Panc1 (cell line): ENCODE results near the gene JPH3. TPM values are rescaled to one million over a fixed set of nuclear protein-coding genes. Genes with fewer than 3 reads are reported as not detected.

Experiments
- ATAC-seq: fragments of 200-7000 bp; cut with Tn5 transposase; 2 replicates; pipeline ENCODE4 v1.9.1; 2020; ENCODE audit warnings: mild to moderate bottlenecking, moderate library complexity
- BruUV-seq: library from RNA; stranded (reverse); fragments of 400-500 nt; replicated peaks from 2 replicates; lab custom pipeline; 2021; lab: Mats Ljungman, UMichigan
- CTCF ChIA-PET: fragments of 300-600 bp; sonication (Branson Sonifier 250); formaldehyde crosslinking; loops from one replicate; lab custom pipeline; 2022; ENCODE audit warnings: antibody characterized with exemption; lab: Charles Lee
- POLR2A ChIA-PET: fragments of 300-600 bp; sonication (Branson Sonifier 250); formaldehyde crosslinking; loops from one replicate; lab custom pipeline; 2022; ENCODE audit warnings: antibody characterized with exemption; lab: Charles Lee
- DNase-seq: peaks from one replicate; pipeline ENCODE4 v3.0.0-alpha.2; 2010; ENCODE audit warnings: low read depth, low spot score
- H3K27ac ChIP-seq: 2 replicates; pipeline ENCODE4 v1.5.1; 2011; ENCODE audit warnings: mild to moderate bottlenecking, low read length, inconsistent platforms
- H3K27me3 ChIP-seq: fragments of 200-500 bp; sonication (Bioruptor generic); 2 replicates; pipeline ENCODE4 v1.6.0; 2014; ENCODE audit warnings: low read length, inconsistent platforms; ENCODE audit not compliant: control insufficient read depth, insufficient read depth
- H3K36me3 ChIP-seq: fragments of 200-500 bp; sonication (Bioruptor generic); 2 replicates; pipeline ENCODE4 v1.5.1; 2014; ENCODE audit warnings: inconsistent platforms, mild to moderate bottlenecking, low read length, moderate library complexity; ENCODE audit not compliant: control insufficient read depth, insufficient read depth
- H3K4me1 ChIP-seq: 2 replicates; pipeline ENCODE4 v1.5.1; 2011; ENCODE audit warnings: inconsistent platforms, mild to moderate bottlenecking, low read length, moderate library complexity; ENCODE audit not compliant: control insufficient read depth, insufficient read depth
- H3K4me3 ChIP-seq, 2 experiments: 2 replicates each; pipeline ENCODE4 v1.5.1; 2011 to 2012; ENCODE audit warnings: low read depth in 2 of 2, low read length in 2 of 2, mild to moderate bottlenecking in 2 of 2, inconsistent platforms in 1 of 2, moderate library complexity in 1 of 2
- H3K9me3 ChIP-seq: fragments of 200-500 bp; sonication (Bioruptor generic); 2 replicates; pipeline ENCODE4 v1.5.1; 2014; ENCODE audit warnings: low read depth, mild to moderate bottlenecking, inconsistent platforms, low read length, moderate library complexity; ENCODE audit not compliant: control insufficient read depth, insufficient read depth
- POLR2AphosphoS5 ChIP-seq: IDR thresholded peaks from 2 replicates; pipeline ENCODE4 v1.6.1; 2012; ENCODE audit warnings: mild to moderate bottlenecking, low read depth, low read length, moderate library complexity
- REST ChIP-seq, 2 experiments: IDR thresholded peaks; 2 replicates each; pipeline ENCODE4 v1.6.1; 2011 to 2012; ENCODE audit warnings: low read depth in 2 of 2, control low read depth in 1 of 2, low read length in 1 of 2, mild to moderate bottlenecking in 1 of 2, moderate library complexity in 1 of 2; ENCODE audit not compliant: insufficient read depth in 1 of 2
- SIN3A ChIP-seq: IDR thresholded peaks from 2 replicates; pipeline ENCODE4 v1.6.1; 2012; ENCODE audit warnings: low read depth, mild to moderate bottlenecking, low read length, moderate library complexity, borderline replicate concordance; ENCODE audit not compliant: insufficient read depth
- TCF7L2 ChIP-seq: IDR thresholded peaks from 2 replicates; pipeline ENCODE4 v1.6.1; 2011; ENCODE audit warnings: mild to moderate bottlenecking, low read depth, low read length, inconsistent platforms
- in situ Hi-C: cut with HindIII; loops from 2 replicates; pipeline ENCODE4 v1.10.0; 2016; ENCODE audit warnings: low sequenced_read_pairs, low pct_unique_long_range_greater_than_20kb
- intact Hi-C: fragments of 100-400 bp; cut with micrococcal nuclease; formaldehyde crosslinking; loops from one replicate; pipeline ENCODE4 v1.10.0; 2022; ENCODE audit not compliant: unreplicated experiment
- total RNA-seq: library from RNA; stranded (reverse); gene quantifications from one replicate; pipeline ENCODE4 v1.2.1, GENCODE V29; 2021; ENCODE audit not compliant: unreplicated experiment
- TF ChIP-seq, protein P1 (sequence below): fragments of 450-650 bp; IDR thresholded peaks from 2 replicates; pipeline ENCODE4 v1.5.1; 2017; ENCODE audit warnings: mild to moderate bottlenecking

Gene JPH3
- total RNA-seq, 1 experiment from 2014 or later: 1.2 TPM

DNA sequence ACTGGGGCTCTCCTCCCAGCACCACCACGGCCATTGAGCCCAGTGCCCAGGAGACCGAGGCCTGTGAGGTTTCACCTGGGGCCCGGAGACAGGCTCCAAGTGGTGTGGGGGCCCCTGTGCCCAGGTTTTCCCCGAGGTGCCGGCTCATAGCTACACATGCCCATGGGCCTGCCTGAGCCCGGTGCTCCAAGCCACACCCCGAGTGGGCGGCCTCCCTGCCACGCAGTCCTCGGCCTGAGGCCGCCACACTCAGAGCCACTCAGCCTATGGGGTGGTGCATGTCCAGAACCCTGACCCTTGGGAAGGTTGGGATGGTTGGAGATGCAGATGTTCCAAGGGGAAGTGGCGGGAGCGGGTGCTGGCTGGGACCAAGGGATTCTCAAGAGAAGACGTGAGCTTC, 24.1 kb downstream of the JPH3 start:
- CTCF ChIA-PET: no interaction called here

DNA sequence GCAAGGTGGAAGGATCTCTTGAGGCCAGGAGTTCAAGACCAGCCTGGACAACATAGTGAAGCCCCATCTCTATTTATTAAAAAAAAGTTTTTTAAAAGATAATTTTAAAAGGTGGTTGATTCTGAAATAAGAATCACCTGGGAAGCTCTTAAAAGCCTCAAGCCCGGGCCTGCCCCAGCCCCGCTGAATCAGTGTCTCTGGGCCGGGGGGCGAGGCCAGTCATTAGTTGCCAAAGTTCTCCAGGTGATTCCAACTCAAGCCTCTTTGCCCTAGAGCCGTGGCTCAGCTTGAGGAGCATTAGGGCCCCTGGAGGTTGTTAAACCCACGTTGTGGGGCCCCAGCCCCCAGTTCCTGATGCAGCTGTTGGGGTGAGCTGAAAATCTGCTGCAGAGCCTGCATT, 24.6 kb downstream of the JPH3 start:
- Histone ChIP-seq H3K27me3 (0 out of 2 replicates have a peak, but pooled peaks cover 3% of the 10 kb centered on the region), H3K27ac (no peak overlapping the region), H3K4me1 (no peaks in the 10 kb centered on the region), H3K4me3 (no peak overlapping the region), H3K36me3 (no peaks in the 10 kb centered on the region), H3K9me3 (no peaks in the 10 kb centered on the region)
- ChIA-PET POLR2A (no interaction called here), CTCF (no interaction called here)
- in situ Hi-C loops (no loop called here), intact Hi-C loops (no loop called here)
- DNase-seq: no peak
- TF ChIP-seq TCF7L2: no peak
- TF ChIP-seq, protein P1, sequence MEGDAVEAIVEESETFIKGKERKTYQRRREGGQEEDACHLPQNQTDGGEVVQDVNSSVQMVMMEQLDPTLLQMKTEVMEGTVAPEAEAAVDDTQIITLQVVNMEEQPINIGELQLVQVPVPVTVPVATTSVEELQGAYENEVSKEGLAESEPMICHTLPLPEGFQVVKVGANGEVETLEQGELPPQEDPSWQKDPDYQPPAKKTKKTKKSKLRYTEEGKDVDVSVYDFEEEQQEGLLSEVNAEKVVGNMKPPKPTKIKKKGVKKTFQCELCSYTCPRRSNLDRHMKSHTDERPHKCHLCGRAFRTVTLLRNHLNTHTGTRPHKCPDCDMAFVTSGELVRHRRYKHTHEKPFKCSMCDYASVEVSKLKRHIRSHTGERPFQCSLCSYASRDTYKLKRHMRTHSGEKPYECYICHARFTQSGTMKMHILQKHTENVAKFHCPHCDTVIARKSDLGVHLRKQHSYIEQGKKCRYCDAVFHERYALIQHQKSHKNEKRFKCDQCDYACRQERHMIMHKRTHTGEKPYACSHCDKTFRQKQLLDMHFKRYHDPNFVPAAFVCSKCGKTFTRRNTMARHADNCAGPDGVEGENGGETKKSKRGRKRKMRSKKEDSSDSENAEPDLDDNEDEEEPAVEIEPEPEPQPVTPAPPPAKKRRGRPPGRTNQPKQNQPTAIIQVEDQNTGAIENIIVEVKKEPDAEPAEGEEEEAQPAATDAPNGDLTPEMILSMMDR: no peak
- no peak for ATAC-seq
- no TSS peak for BruUV-seq

More for the DNA sequence above, 24.1 kb downstream of the JPH3 start:
- TF ChIP-seq, protein P1: no peak
- TF ChIP-seq TCF7L2: no peak
- TF ChIP-seq POLR2AphosphoS5: no peak
- no peak for TF ChIP-seq SIN3A
- TF ChIP-seq REST (IDR thresholded peaks at IDR 0.05; ENCODE audit: insufficient read depth in 1 of 2, low read depth in 2 of 2, low read length in 1 of 2): no peak
- Histone ChIP-seq H3K27me3 (0 out of 2 replicates have a peak, but pooled peaks cover 3% of the 10 kb centered on the region), H3K27ac (no peak overlapping the region), H3K36me3 (no peaks in the 10 kb centered on the region), H3K4me3 (no peak overlapping the region), H3K9me3 (no peaks in the 10 kb centered on the region), H3K4me1 (no peaks in the 10 kb centered on the region)
- intact Hi-C loops: no loop called here
- POLR2A ChIA-PET: no interaction called here
- ATAC-seq: no peak
- BruUV-seq: no TSS peak
- no peak for DNase-seq
- in situ Hi-C loops: no loop called here
